Chondrocyte (in vitro differentiated cells): ENCODE results near the gene AUTS2. TPM values are rescaled to one million over a fixed set of nuclear protein-coding genes. Genes with fewer than 3 reads are reported as not detected.

Experiments
- DNase-seq: peaks from one replicate; pipeline ENCODE4 v3.0.0; 2021; ENCODE audit warnings: mixed read lengths, low spot score
- H3K27ac Mint-ChIP-seq: one replicate; pipeline ENCODE4 v1.8.0; 2021; ENCODE audit warnings: mild to moderate bottlenecking, moderate library complexity, mixed read lengths; ENCODE audit not compliant: unreplicated experiment
- H3K27me3 Mint-ChIP-seq: 2 replicates; pipeline ENCODE4 v1.8.0; 2021; ENCODE audit warnings: low read depth, mixed read lengths
- H3K36me3 Mint-ChIP-seq: 2 replicates; pipeline ENCODE4 v1.8.0; 2021; ENCODE audit warnings: low read depth, mixed read lengths
- H3K4me1 Mint-ChIP-seq: 2 replicates; pipeline ENCODE4 v1.8.0; 2021; ENCODE audit warnings: low read depth, mild to moderate bottlenecking, mixed read lengths
- H3K4me3 Mint-ChIP-seq: one replicate; pipeline ENCODE4 v1.8.0; 2021; ENCODE audit warnings: mild to moderate bottlenecking, moderate library complexity, mixed read lengths; ENCODE audit not compliant: unreplicated experiment
- H3K9me3 Mint-ChIP-seq: 2 replicates; pipeline ENCODE4 v1.8.0; 2021; ENCODE audit warnings: low read depth, mixed read lengths
- total RNA-seq: library from RNA; stranded (reverse); gene quantifications from 3 replicates; pipeline ENCODE4 v1.2.1, GENCODE V29; 2021
- TF ChIP-seq, protein P1 (sequence below): fragments of 200-600 bp; sonication (generic); IDR thresholded peaks from 2 replicates; pipeline ENCODE4 v1.5.0; 2021; ENCODE audit warnings: antibody characterized with exemption, mild to moderate bottlenecking, moderate library complexity

AUTS2 gene
- total RNA-seq, 1 donor from 2014 or later = 31.5 TPM

DNA sequence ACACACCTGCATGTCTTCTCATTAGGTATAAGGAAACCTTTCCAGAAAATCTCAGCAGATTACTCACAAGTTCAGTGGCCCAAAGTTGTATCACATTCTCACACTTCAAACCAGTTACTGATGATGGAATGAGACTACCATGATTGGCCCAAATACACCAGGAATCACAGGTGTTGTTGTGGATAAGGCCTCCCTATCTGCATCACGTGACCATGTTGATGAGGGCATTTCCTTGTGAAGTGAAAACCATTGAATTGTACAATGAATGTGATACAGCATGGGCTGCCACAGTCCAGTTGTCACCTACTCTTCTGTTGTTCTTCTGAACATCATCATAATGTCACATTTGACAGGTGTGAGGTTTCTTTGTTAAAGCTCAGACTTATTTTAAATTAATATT lies 431.7 kb downstream of the AUTS2 start:
- H3K4me1 Mint-ChIP-seq = peaks cover 18% of the 10 kb centered on the region
- H3K9me3 Mint-ChIP-seq = peaks cover 8% of the 10 kb centered on the region
- H3K27ac Mint-ChIP-seq = no peak overlapping the region
- TF ChIP-seq, protein P1, sequence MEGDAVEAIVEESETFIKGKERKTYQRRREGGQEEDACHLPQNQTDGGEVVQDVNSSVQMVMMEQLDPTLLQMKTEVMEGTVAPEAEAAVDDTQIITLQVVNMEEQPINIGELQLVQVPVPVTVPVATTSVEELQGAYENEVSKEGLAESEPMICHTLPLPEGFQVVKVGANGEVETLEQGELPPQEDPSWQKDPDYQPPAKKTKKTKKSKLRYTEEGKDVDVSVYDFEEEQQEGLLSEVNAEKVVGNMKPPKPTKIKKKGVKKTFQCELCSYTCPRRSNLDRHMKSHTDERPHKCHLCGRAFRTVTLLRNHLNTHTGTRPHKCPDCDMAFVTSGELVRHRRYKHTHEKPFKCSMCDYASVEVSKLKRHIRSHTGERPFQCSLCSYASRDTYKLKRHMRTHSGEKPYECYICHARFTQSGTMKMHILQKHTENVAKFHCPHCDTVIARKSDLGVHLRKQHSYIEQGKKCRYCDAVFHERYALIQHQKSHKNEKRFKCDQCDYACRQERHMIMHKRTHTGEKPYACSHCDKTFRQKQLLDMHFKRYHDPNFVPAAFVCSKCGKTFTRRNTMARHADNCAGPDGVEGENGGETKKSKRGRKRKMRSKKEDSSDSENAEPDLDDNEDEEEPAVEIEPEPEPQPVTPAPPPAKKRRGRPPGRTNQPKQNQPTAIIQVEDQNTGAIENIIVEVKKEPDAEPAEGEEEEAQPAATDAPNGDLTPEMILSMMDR = no peak
- H3K36me3 Mint-ChIP-seq = peaks cover 1% of the 10 kb centered on the region
- no peak overlapping the region for H3K4me3 Mint-ChIP-seq
- no peak for DNase-seq
- H3K27me3 Mint-ChIP-seq = no peaks in the 10 kb centered on the region

DNA sequence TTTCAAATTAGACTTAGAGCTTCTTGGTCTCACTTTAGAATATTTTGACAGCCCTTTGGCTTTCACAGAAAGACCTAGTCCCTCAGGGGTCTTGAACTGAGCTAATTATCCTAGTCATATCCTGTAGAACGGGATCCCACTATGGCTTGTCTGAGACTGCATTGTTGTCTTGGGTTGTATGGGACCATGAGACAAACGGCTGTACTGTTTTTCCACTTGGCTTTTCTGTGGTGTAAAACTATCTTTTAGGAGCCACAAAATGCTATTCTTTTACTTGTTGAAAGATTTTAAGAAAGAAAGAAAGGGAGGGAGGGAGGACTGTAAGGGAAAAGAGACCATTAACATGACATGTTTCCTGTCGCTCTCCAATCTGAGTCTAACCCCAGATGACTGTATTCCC lies 432.5 kb downstream of the AUTS2 start:
- TF ChIP-seq, protein P1 = no peak
- DNase-seq = no peak
- Mint-ChIP-seq H3K27me3 (no peaks in the 10 kb centered on the region), H3K27ac (no peak overlapping the region), H3K9me3 (peaks cover 8% of the 10 kb centered on the region), H3K4me3 (no peak overlapping the region), H3K4me1 (peaks cover 25% of the 10 kb centered on the region), H3K36me3 (peaks cover 1% of the 10 kb centered on the region)

DNA sequence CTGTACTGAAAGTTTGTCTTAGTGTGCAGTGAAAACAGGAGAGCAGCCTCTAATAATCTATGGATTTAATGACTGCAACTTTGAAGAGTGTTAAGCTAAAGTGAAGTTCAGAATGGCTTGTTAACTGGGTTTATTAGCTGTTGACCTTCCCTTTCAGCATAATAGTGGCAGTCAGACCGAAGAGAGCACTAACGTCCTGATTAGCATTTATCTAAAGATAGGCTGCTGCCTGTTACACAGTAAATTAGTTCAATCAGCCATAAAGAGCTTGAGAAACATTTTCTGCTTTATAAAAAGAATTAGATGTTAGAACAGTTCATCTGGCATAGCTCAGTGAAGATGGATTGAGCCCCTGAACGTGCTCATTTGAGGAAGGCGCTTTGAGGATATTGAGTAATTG lies 433.0 kb downstream of the AUTS2 start:
- Mint-ChIP-seq H3K9me3 (peaks cover 8% of the 10 kb centered on the region), H3K4me1 (peaks cover 25% of the 10 kb centered on the region), H3K36me3 (peaks cover 1% of the 10 kb centered on the region), H3K4me3 (no peak overlapping the region), H3K27me3 (no peaks in the 10 kb centered on the region), H3K27ac (no peak overlapping the region)
- no peak for DNase-seq
- TF ChIP-seq, protein P1 = no peak

DNA sequence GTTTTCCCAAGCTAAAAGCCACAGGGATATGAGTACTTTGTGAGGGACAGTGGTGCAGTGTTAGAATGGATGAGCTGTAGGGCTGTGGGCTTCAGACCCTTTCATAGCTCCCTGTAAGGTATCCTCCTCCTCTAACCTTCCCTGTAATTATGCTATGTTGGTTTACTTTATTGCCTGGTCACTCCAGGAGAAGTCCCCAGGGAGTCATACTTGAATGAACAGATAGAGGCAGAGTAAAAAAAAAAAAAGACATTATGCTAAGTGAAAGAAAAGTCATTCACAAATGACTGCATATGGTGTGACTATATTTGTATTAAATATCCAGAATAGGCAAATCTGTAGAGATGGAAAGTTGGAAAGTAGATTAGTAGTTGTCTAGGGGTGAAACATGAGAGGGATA lies 434.4 kb downstream of the AUTS2 start:
- no peak for DNase-seq
- Mint-ChIP-seq H3K9me3 (peaks cover 8% of the 10 kb centered on the region), H3K4me1 (peaks cover 31% of the 10 kb centered on the region), H3K27ac (no peak overlapping the region), H3K4me3 (no peak overlapping the region), H3K27me3 (no peaks in the 10 kb centered on the region), H3K36me3 (peaks cover 1% of the 10 kb centered on the region)
- TF ChIP-seq, protein P1 = no peak

DNA sequence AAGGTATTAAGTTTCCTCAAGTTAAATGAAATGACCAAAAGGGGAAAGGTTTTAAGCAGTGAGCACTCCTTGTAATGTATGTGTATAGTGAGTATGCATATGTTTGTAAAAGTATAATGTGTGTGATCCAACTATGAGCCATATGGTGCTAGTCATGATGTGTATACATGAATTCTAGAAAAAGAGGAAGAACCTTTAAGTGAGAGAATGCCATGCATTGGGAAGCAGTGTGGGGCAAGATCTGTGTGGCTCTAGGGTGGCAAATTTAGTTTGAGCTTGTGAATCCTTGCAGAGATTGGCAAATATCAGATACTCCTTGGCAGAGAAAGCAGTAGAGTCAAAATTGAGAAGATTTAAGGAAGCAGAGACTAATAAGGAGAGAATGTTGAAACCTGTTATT lies 435.0 kb downstream of the AUTS2 start:
- DNase-seq = no peak
- Mint-ChIP-seq H3K36me3 (peaks cover 1% of the 10 kb centered on the region), H3K4me1 (peaks cover 34% of the 10 kb centered on the region), H3K27ac (no peak overlapping the region), H3K4me3 (no peak overlapping the region), H3K27me3 (no peaks in the 10 kb centered on the region), H3K9me3 (peaks cover 8% of the 10 kb centered on the region)
- TF ChIP-seq, protein P1 = no peak
